Activated CD4-positive, CD25-positive, alpha-beta regulatory T cell treated with anti-CD3 and anti-CD28 coated beads, Interleukin-2, amount 50 U/mL, for 24 hours (primary cell): ENCODE results near the gene NUDT16.
"Not testable (repeated sequence)": the region's sequence is repeated elsewhere in the genome, so short reads cannot be mapped to it uniquely, and the experiment has no call there.

ENCODE experiments used
- ATAC-seq, 2 donors: fragments of 150-1000 bp; cut with Tn5 transposase; one replicate each; pipeline ENCODE4 v1.10.0; 2021; ENCODE audit warnings: mild to moderate bottlenecking in 1 of 2, moderate library complexity in 1 of 2

The NUDT16 gene

DNA sequence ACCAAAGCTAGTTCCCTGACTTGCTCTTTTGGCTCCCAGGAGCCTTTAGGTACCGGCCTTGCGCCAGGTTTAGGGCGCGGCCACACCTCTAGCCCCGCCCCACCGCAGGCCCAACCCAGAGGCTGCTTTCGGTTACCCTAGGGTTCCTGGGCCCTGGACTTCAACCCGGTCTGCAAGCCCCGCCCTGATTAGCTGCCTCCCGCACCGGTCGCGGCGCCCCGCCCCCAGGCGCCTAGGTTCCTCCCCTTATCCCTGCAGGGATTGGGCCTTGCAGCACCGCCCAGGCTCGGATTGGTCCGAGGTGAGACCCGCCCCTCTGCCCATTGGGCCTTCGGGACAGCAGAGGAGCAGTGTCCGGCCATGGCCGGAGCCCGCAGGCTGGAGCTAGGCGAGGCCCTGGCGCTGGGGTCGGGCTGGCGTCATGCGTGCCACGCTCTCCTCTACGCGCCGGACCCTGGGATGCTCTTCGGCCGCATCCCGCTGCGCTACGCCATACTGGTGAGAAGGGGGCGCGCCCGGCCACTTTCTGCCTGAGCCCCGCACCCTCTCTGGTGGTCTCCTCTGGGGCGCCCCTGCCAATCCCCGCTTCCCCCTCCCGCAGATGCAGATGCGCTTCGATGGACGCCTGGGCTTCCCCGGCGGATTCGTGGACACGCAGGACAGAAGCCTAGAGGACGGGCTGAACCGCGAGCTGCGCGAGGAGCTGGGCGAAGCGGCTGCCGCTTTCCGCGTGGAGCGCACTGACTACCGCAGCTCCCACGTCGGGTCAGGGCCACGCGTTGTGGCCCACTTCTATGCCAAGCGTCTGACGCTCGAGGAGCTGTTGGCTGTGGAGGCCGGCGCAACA lies at the start of gene NUDT16:
NUDT16 (plus strand) TSS at position 330 of the 847 bp plus-strand sequence; CDS start at position 361, 31 bp downstream.
- peak; percentile 99 to 100 for ATAC-seq

DNA sequence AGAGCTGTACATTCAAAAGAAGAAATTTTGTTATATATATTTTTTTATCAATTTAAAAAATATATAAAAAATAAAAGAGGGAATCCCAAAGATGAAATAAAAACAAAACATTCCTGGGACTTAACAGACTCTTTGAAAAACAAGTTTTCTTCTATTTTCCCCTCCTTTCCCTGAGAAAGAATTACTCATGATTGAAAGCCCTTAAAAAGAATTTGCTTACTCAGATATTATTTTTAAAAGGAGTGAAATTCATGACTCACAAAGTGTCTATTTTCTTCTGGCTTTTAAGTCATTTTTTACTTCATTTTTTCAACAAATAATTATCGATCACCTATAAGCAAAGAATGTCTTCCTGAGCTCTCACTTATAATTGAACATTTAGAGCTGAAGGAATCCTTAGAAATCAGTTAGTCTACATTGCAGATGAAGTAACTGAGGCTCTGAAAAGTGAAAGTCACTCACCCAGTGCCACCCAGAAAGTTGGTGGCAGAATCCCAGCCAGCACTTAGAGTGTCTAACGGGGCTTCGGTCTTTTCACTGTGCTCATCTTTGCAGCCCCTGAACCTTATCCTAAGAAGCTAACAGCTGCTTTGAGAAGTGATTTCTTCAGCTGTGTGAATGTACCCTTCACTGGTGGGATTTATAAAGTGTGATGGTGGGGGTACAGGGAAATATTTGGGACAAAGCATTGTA lies 42.5 kb upstream of the NUDT16 start:
- no peak for ATAC-seq

DNA sequence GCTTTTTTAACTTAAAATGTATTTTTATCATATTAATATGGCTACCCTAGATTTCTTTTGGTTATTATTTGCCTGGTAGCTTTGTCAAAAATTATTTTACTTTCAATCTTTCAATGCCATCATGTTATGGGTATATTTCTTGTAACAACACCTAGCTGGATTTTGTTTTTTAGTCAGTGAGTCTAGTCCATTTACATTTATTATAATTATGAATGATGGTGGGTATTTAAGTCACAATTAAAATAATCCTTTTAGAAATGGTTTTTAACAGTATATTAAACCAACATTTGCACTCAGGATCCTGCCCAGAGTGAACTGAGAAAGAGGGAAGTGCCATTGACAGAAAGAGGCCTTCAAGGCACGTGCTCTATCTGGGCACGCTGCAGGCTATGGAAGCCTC lies 39.8 kb upstream of the NUDT16 start:
- no peak for ATAC-seq

DNA sequence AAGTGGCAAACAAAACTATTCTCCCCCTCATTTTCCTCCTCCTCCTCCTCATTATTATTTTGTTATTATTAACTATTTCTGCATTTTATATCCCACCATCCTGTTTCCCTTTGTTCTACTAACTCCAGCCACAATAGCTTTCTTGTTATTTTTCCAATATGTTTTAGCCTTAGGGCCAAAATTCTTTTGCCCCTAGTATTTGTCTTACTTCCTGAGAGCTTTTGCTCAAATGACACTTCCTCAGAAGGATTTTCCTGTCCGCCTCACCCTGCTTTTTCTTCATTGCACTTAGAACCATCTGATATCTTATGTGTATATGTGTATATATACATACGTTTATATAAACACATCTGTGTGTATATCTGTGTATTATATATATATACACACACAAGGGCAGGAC lies 32.7 kb upstream of the NUDT16 start:
- no peak for ATAC-seq

DNA sequence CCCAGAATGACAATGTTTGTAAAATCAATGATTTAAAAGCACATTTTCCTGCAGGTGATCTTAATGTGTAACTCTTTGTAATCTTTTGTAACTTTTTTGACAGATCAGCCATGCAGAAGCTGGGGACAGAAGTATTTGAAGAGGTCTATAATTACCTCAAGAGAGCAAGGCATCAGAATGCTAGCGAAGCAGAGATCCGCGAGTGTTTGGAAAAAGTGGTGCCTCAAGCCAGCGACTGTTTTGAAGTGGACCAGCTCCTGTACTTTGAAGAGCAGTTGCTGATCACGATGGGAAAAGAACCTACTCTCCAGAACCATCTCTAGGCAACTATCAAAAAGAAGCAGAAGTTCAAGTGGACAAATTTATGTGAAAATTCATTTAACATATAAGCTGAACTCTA lies 32.1 kb upstream of the NUDT16 start:
- ATAC-seq: no peak

DNA sequence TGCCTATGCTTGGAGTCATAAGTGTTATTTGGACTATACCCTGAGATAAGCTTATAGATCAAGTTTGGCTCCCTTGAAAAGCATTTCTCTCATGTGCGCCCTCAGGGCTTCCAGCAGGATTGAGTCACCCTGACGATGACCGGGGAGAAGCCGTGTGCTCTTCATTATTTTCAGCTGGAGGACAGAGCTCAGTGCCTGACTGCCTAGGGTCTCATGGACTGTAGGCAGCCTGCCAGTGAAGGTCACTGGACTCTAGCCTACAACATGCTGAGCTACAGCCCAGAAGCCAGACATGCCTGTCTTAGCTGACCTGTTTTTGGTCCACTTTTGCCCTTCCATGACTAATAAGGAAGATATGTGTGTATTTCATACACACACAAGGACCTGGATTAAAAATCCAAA lies 31.6 kb upstream of the NUDT16 start:
- no peak for ATAC-seq

DNA sequence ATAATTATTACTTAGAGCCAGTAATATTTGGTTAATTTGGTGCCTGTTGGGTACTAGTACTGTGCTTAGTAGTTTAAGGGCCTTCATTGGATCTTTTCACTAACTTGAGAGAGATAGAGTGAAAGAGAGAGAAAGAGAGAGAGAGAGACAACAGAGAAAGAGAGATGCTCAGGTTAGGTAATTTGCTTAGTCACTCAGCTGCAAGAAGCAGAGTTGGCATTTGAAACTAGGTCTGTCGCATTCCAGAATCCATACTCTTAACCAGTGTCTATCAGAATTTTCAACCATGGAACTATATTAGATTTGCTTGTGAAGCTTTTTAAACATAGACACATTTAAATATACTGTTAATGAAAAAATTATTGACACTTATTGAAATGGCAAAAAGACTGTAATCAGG lies 31.1 kb upstream of the NUDT16 start:
- ATAC-seq: no peak

DNA sequence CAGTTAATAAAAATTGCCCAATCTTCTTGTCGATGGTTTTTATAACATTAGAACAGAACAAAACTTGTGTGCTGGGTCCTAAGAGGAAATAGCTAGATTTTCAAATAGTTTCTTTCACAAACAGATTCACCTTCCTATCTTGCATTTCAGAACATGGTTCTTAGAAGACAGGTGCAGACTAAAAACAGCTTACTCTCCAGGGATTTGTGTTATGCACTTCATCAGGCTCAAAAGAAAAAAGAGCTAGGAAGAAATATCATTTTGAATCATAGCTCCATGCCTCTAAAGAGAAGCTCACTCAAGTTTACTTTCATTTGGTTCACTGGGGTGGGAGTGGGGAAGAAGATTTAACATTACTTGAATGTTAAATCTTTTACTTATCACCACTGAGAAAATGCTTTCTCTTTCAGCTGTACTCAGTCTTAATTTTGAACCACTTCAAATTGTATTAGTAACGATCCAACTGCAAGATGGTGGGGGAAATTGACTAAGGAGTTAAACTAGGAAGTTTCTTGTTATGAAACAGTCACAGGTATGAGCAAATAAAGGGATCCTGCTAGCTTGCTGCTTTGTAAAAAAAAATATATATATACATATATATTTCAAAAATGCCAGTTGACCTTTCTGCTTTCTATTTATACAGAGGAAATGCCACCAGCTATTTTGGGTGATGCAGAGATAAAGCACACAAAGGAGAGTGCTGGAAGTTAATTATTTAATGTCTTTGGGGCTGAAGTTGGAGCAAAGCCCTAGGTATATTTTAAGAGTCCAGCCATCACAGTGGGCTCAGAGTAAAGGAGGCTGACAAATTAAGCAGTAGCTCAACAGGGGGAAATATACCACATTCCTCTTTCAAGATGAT lies 28.3 kb upstream of the NUDT16 start:
- ATAC-seq: no peak

DNA sequence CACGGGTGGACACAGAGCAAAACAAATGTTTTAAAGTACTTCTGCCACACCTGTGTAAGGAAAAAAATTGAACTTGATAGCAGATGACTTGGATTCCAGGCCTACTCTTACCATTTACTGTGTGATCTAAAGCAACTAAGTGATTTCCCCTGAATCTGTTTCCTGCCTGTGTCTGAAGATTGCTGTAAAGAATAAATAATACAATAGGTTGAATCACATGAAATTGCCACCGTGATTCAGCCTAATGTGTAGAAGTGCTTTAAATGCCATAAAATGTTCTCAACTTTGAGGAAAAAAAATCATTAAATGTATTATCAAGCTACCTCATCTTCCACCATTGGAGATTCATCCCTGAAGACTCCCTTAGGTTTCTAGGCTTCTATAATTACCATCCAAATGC lies 27.6 kb upstream of the NUDT16 start:
- no peak for ATAC-seq

DNA sequence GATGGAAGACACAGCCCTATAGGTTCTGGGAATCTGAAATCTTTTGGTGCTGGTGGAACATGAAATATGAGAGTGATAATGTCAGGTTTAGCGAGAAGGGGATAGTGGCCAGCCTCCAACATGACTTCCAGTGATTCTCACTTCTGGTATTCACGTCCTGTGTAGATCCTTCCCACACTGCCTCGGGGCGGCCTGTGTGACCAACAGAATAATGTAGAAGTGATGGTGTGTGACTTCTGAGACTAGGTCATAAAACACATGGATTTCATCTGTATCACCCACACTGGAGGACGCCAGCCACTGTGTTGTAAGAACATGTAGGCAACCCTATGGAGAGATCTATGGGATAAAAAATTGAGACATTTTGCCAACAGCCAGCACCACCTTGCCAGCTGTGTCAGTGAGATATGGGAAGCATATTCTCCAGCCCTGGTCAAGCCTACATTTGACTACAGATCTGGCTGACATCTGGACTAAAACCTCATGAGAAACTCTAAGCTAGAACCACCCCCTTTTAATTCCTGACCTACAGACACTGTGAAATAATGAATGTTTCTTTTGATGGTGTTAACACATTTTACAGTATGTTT lies 25.5 kb upstream of the NUDT16 start:
- ATAC-seq: no peak

DNA sequence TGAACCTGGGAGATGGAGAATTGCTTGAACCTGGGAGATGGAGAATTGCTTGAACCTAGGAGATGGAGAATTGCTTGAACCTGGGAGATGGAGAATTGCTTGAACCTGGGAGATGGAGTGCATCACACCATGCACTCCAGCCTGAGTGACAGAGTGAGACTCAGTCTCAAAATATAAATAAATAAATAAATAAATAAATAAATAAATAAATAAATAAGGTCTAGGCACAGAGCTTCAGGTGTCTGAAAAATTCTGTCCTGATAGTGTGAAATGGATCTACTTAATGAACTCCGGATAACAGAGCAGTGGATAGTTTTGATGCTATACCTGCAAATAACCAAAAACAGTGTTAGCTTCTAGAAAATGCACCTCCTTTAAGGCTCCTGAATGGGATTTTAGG lies 24.3 kb upstream of the NUDT16 start:
- no peak for ATAC-seq

DNA sequence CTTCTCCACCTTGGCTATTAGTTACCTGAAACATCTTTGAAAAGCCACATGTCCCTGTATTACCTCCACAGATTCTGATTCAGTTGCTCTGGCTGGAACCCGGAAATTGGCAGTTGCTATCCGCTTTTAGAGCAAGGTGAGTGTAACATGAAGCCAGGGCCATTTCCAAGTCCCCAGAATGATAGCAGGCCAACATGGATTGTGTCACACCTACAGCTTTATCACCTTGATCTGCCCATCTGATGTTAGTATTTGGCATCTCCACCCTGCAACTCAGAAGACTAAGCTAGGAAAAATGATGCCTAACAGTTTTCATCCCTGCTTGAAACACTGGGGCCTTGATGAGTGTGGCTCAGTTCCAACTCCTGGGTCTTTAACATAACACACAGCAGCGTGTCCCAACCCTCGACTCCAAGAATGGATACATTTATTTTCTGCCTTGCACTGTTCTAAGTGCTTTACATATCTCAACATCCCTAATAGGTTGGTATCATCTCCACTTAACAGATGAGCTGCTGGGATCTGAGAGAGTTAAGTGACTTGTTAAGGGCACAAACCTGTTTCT lies 21.3 kb upstream of the NUDT16 start:
- ATAC-seq: no peak

DNA sequence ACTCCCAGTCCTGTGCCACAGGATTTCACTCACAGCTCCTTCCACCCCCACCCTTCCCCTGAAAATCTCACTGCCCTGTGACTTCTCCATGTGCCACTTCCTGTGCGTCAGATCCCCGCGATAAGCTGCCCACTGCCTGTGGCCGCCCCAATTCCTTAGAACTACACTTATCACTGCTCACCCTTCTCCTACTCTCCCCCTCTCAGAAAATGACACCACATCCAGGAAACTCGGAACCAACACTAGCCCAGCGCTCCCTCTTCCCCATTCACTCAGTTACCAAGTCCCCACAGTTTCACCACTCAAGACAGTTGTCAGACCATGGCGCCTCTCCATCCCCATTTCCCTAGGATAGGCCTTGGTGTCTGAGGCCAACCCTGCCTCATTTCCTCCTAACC lies 20.5 kb upstream of the NUDT16 start:
- not testable (repeated sequence) for ATAC-seq

DNA sequence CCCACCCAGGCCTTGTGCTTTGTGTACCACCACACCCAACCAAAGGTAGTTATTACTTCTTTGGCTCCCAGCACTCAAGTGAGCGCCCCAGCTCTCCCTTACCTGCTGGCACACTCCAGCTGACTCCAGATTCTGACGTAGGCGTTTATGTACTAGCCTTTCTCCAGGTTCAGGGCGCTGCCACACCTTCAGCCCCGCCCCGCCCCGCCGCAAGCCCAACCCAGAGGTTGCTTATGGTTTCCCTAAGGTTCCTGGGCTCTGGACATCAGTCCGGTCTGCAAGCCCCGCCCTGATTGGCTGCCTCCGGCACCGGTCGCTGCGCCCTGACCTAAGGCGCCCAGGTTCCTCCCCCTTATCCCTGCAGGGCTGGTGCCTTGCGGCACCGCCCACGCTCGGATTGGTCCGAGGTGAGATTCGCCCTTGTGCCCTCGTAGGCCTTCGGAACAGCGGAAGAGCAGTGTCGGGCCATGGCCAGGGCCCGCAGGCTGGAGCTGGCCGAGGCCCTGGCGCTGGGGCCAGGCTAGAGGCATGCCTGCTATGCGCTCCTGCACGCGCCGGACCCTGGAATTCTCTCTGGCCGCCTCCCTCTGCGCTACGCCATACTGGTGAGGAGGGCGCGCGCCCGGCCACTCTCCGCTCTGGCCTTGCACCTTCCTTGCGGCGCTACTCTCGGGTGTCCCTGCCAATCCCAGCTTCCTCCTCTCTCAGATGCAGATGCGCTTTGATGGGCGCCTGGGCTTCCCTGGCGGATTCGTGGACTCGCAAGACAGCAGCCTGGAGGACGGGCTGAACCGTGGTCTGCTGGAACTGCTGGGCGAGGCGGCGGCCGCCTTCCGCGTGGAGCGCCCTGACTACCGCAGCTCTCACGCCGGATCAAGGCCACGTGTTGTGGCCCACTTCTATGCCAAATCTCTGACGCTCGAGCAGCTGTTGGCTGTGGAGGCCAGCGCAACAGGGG lies 19.8 kb upstream of the NUDT16 start:
- peak in 1 of 2 donors; percentile 27 for ATAC-seq

DNA sequence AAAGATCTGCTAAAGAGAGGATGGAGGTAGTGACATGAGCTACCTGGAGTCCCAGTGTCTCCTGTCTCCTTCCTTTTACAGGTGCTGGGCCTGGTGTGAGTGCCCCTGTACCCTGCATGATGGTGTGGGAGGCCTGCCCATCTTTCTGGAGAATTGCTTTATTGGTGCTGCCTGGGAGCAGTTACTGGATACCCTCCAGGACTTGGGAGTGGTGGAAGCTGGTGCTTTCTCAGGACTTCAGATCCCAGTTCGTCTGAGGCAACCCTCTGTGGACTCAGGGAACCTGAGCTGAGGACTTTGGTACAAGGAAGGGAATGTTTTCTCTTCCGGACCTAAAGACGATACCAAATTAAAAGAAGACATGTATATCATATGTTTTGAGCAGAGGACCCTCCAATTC lies 18.3 kb upstream of the NUDT16 start:
- no peak for ATAC-seq

DNA sequence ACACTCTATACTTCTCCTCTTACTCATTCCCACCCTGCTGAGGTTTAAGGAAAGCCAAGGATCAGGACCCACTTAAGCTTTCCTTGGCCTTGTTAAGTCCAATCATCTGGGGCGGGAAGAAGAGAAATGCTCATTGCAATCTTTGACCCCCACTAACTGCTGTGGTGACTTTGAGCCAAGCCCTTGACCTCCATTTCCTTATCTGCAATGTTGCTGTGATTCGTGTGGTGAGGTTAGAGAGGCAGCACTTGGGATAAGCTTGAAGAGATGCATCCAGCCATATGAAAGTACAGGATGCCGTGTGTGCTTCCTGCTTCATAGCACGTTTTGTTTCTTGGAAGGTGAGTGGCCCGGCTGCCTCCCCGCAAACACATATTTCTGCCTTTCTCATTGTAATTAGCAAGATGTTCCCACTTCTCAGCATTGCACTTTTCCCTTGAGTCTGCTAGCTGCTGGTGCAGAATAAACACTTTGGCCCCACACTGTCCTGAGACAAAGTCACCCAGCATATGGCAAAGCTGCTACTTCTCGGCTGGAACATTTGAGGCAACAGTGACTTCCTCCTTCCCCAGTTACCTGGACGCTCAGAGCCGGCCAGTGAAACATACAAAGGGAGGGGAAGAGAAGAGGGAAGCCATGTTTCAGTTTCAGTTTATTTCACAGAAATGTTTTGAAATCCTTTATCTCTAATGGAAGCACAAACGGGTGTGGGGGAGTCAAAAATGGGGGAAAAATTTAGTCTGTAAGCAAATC lies 10.5 kb upstream of the NUDT16 start:
- no peak for ATAC-seq

DNA sequence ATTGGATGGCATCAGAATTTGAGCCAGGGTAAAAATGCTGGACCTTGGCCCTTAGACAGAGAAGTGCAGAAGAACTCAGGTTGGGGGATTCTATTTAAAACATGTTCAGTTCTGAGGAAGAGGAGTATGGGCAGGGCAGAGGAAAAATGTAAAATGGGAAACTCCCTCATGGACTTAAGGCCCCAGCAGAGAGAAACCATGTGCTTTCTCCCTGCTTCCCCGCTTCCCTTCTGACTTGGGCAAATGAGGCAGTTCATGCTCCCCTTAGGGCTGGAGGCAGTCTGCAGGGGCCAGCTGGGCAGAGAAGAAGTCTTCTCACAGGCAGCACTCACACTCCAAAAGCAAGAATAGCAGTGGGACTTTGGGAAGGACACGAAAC lies 9.9 kb upstream of the NUDT16 start:
- ATAC-seq: no peak

DNA sequence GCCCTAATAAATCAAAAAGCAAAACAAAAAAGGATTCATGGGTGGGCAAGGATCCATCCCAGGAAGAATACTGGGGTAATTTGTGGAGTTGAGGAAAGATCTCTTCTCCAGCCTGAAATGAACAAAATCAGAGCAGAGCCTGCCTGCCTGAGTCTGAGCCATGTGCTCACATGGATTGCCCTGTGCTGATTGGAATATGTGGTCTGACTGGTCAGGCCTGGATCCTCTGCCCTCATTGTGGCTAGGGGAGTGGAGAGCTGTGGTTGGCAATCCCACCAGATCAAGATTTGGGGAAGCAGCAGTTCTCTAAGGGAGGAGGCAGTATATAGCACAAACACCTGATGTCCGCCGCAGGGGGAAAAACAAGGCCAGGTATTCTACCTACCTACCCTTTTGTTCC lies 6.8 kb upstream of the NUDT16 start:
- no peak for ATAC-seq

DNA sequence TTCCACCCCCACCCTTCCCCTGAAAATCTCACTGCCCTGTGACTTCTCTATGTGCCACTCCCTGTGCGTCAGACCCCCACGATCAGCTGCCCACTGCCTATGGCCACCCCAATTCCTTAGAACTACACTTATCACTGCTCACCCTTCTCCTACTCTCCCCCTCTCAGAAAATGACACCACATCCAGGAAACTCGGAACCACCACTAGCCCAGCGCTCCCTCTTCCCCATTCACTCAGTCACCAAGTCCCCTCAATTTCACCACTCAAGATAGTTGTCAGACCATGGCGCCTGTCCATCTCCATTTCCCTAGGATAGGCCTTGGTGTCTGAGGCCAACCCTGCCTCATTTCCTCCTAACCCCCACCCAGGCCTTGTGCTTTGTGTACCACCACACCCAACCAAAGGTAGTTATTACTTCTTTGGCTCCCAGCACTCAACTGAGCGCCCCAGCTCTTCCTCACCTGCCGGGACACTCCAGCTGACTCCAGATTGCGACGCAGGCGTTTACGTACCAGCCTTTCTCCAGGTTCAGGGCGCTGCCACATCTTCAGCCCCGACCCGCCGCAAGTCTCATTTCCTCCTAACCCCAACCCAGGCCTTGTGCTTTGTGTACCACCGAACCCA lies 641 bp upstream of the NUDT16 start:
- ATAC-seq: not testable (repeated sequence)
